SK-N-SH (cell line): Measurements from ENCODE around the gene LCN6. TPM values are rescaled to one million over a fixed set of nuclear protein-coding genes. Genes with fewer than 3 reads are reported as not detected.

Source experiments
- CTCF ChIA-PET: fragments of 300-600, 350-600 bp; formaldehyde crosslinking; extraction: SDS; loops from one replicate; lab custom pipeline; 2021; lab: Yijun Ruan, JAX
- POLR2A ChIA-PET: fragments of 350-600 bp; sonication (Branson Sonifier 250); formaldehyde crosslinking; extraction: SDS; loops from one replicate; lab custom pipeline; 2020; ENCODE audit warnings: antibody characterized with exemption, inconsistent platforms; lab: Yijun Ruan, JAX
- DNase-seq: peaks from one replicate; pipeline ENCODE4 v3.0.0; 2012
- H2AFZ ChIP-seq: fragments of 200-600 bp; sonication (generic); 2 replicates; pipeline ENCODE4 v1.8.1; 2016; ENCODE audit warnings: antibody characterized with exemption, mild to moderate bottlenecking, low read depth
- H3F3A ChIP-seq: fragments of 200-600 bp; sonication (generic); replicated peaks from 2 replicates; pipeline ENCODE3; 2016; ENCODE audit warnings: antibody characterized with exemption, mild to moderate bottlenecking; ENCODE audit not compliant: insufficient read depth
- H3K27ac ChIP-seq, 2 experiments: fragments of 200-500 bp in 1 of 2; fragments of 200-600 bp in 1 of 2; sonication (Bioruptor generic) in 1 of 2; sonication (generic), shearing (Covaris generic) in 1 of 2; 2 replicates each; pipeline versions ENCODE4 v1.5.1 to v1.6.1; 2014 to 2016; ENCODE audit warnings: low read depth in 2 of 2, inconsistent platforms in 1 of 2, low read length in 1 of 2, mild to moderate bottlenecking in 1 of 2, mixed read lengths in 1 of 2
- H3K27me3 ChIP-seq: fragments of 200-600 bp; sonication (generic), shearing (Covaris generic); 2 replicates; pipeline ENCODE4 v1.6.1; 2016; ENCODE audit warnings: mixed run types; ENCODE audit not compliant: insufficient read depth
- H3K36me3 ChIP-seq, 2 experiments: fragments of 200-500 bp in 1 of 2; fragments of 200-600 bp in 1 of 2; sonication (Bioruptor generic) in 1 of 2; sonication (generic) in 1 of 2; replicated peaks in 1 of 2; 2 replicates each; pipeline versions ENCODE3 to v1.5.1; 2014 to 2016; ENCODE audit warnings: low read length in 1 of 2, mild to moderate bottlenecking in 1 of 2; ENCODE audit not compliant: insufficient read depth in 2 of 2, control insufficient read depth in 1 of 2
- H3K4me1 ChIP-seq, 2 experiments: fragments of 200-500 bp in 1 of 2; fragments of 200-600 bp in 1 of 2; sonication (Bioruptor generic) in 1 of 2; sonication (generic), shearing (Covaris generic) in 1 of 2; 2 replicates each; pipeline versions ENCODE4 v1.5.1 to v1.6.1; 2014 to 2016; ENCODE audit warnings: low read depth in 1 of 2, low read length in 1 of 2, mixed run types in 1 of 2; ENCODE audit not compliant: insufficient read depth in 2 of 2, control insufficient read depth in 1 of 2
- H3K4me2 ChIP-seq: fragments of 200-600 bp; sonication (generic), shearing (Covaris generic); 2 replicates; pipeline ENCODE4 v1.6.1; 2017; ENCODE audit warnings: mixed run types
- H3K4me3 ChIP-seq, 2 experiments: fragments of 200-500 bp in 1 of 2; fragments of 200-600 bp in 1 of 2; sonication (Bioruptor generic) in 1 of 2; sonication (generic), shearing (Covaris generic) in 1 of 2; 2 replicates each; pipeline versions ENCODE4 v1.5.1 to v1.8.1; 2014 to 2016; ENCODE audit warnings: low read depth in 2 of 2, inconsistent platforms in 1 of 2, low read length in 1 of 2, mild to moderate bottlenecking in 1 of 2, mixed read lengths in 1 of 2, moderate library complexity in 1 of 2
- H3K79me2 ChIP-seq: fragments of 200-600 bp; sonication (generic); 2 replicates; pipeline ENCODE4 v1.8.1; 2017; ENCODE audit warnings: mild to moderate bottlenecking; ENCODE audit not compliant: insufficient read depth
- H3K9ac ChIP-seq: fragments of 200-600 bp; sonication (generic); 2 replicates; pipeline ENCODE4 v1.6.1; 2017; ENCODE audit warnings: mixed run types
- H3K9me2 ChIP-seq: fragments of 200-600 bp; sonication (generic); 2 replicates; pipeline ENCODE4 v1.6.1; 2017; ENCODE audit warnings: mixed run types
- H3K9me3 ChIP-seq: fragments of 200-600 bp; sonication (generic); 2 replicates; pipeline ENCODE4 v1.6.1; 2017; ENCODE audit warnings: mixed run types, mild to moderate bottlenecking, moderate library complexity
- H4K20me1 ChIP-seq: fragments of 200-600 bp; sonication (generic); 2 replicates; pipeline ENCODE4 v1.6.1; 2017; ENCODE audit warnings: mild to moderate bottlenecking, mixed run types; ENCODE audit not compliant: insufficient read depth
- CHD2 ChIP-seq: fragments of 150-350 bp; IDR thresholded peaks from 2 replicates; pipeline ENCODE4 v1.6.1; 2018; ENCODE audit warnings: low read length; ENCODE audit not compliant: partially characterized antibody
- CTCF ChIP-seq: fragments of 200-600 bp; sonication (generic); IDR thresholded peaks from 2 replicates; pipeline ENCODE4 v1.6.1; 2017; ENCODE audit warnings: antibody characterized with exemption, mild to moderate bottlenecking, moderate library complexity
- ELF1 ChIP-seq: IDR thresholded peaks from 2 replicates; pipeline ENCODE4 v1.4.0; 2012
- FOSL2 ChIP-seq: IDR thresholded peaks from 2 replicates; pipeline ENCODE4 v1.4.0; 2012; ENCODE audit warnings: low read depth, mild to moderate bottlenecking, moderate library complexity, borderline replicate concordance
- FOXM1 ChIP-seq: IDR thresholded peaks from 2 replicates; pipeline ENCODE4 v1.4.0; 2012; ENCODE audit warnings: low read depth, mild to moderate bottlenecking
- JUND ChIP-seq: IDR thresholded peaks from 2 replicates; pipeline ENCODE4 v1.4.0; 2012
- MAX ChIP-seq: IDR thresholded peaks from 2 replicates; pipeline ENCODE4 v1.4.0; 2012; ENCODE audit warnings: low read depth
- TAF1 ChIP-seq: IDR thresholded peaks from 2 replicates; pipeline ENCODE4 v1.6.1; 2012; ENCODE audit warnings: low read depth, mild to moderate bottlenecking, low read length, moderate library complexity, borderline replicate concordance
- WGBS: methylation state at CpG from one replicate; pipeline ENCODE4 v1.1.6; 2017; ENCODE audit warnings: low lambda C conversion rate; 5-methylcytosine and 5-hydroxymethylcytosine counted together
- polyA plus RNA-seq, 3 experiments: library from polyadenylated mRNA; depleted of rRNA; stranded (reverse); fragments of >200 nt; gene quantifications; 2 replicates each; pipeline ENCODE4 v1.2.3, GENCODE V29; 2012

LCN6 gene
- polyA plus RNA-seq, 1 of the 3 experiments (the other 2 are of a cell fraction), result not detected

- Histone ChIP-seq H3K36me3 (peaks cover 0 to 9% of the 10 kb centered on the region in 2 experiments), H3K4me1 (peaks cover 0 to 21% of the 10 kb centered on the region in 2 experiments; a peak in 1 of 4 replicates), H3K4me2 (no peak overlapping the region), H3K9ac (no peak overlapping the region), H4K20me1 (peaks cover 17% of the 10 kb centered on the region), H3K9me3 (no peaks in the 10 kb centered on the region)
- DNase-seq, result no peak
- POLR2A ChIA-PET, result interaction anchor here (0.6 kb wide), 1 partner anchor 10 kb away, joined by 4 read pairs; no protein-coding TSS in a partner anchor
- TF ChIP-seq TAF1, result no peak
- TF ChIP-seq, all 33 proteins: peak for 0
- WGBS, result 90% methylated on average over 2 of the region's 16 CpGs
- H2AFZ ChIP-seq, result no peak overlapping the region
- H3F3A ChIP-seq, result no peaks in the 10 kb centered on the region
- no peaks in the 10 kb centered on the region for H3K9me2 ChIP-seq
- H3K4me3 ChIP-seq, result no peak overlapping the region
- H3K27ac ChIP-seq, result no peak overlapping the region
- H3K27me3 ChIP-seq, result no peaks in the 10 kb centered on the region
- no peaks in the 10 kb centered on the region for H3K79me2 ChIP-seq
- CTCF ChIA-PET, result interaction anchor here (1.4 to 8.4 kb wide), 2 partner anchors 11 to 49 kb away, joined by 4 to 99 read pairs; no protein-coding TSS in a partner anchor
These were observed 30.9 kb downstream of the LCN6 start for GRCh38 chr9:136717399-136717798.

- Histone ChIP-seq H3K27me3 (no peaks in the 10 kb centered on the region), H3K9ac (no peak overlapping the region), H3K9me3 (no peaks in the 10 kb centered on the region), H3K4me3 (no peak overlapping the region), H3K27ac (no peak overlapping the region), H3F3A (peaks cover 17% of the 10 kb centered on the region), H2AFZ (no peak overlapping the region), H3K4me1 (peaks cover 4 to 18% of the 10 kb centered on the region in 2 experiments; a peak in 1 of 4 replicates), H3K9me2 (no peaks in the 10 kb centered on the region), H3K4me2 (no peak overlapping the region), H3K79me2 (no peaks in the 10 kb centered on the region), H3K36me3 (no peaks in the 10 kb centered on the region), H4K20me1 (no peaks in the 10 kb centered on the region)
- POLR2A ChIA-PET, result interaction anchor here (2.2 to 4.2 kb wide), 2 partner anchors 7 to 13 kb away, joined by 12 to 51 read pairs; no protein-coding TSS in a partner anchor
- WGBS, result no CpG with 5 or more reads among the region's 8 CpGs
- DNase-seq, result no peak
- CTCF ChIA-PET, result interaction anchor here (0.9 to 8.4 kb wide), 4 partner anchors 13 to 230 kb away, joined by 4 to 99 read pairs (median 13); no protein-coding TSS in a partner anchor
- TF ChIP-seq FOXM1, result no peak
- TF ChIP-seq FOSL2, result no peak
- no peak for TF ChIP-seq CHD2
- no peak for TF ChIP-seq JUND
- no peak for TF ChIP-seq ELF1
- no peak for TF ChIP-seq CTCF
- no peak for TF ChIP-seq MAX
These were observed 33.4 kb downstream of the LCN6 start for GRCh38 chr9:136714893-136715274.
